NCI-H345 (cell line): ENCODE data around the gene BMI1.
"Not testable (repeated sequence)": the region's sequence is repeated elsewhere in the genome, so short reads cannot be mapped to it uniquely, and the experiment has no call there.

Source experiments
- DNase-seq: peaks from one replicate; lab custom pipeline; 2025; lab: John Stamatoyannopoulos, UW

The BMI1 gene

GRCh38 chr10:22320591-22321155 is at the start of gene BMI1:
TSS of gene BMI1 (plus strand) at chr10:22321099. CDS start at chr10:22326450, 5,351 bp downstream.
- peak; percentile 73 for DNase-seq

GRCh38 chr10:22271786-22272185 is 49.1 kb upstream of the BMI1 start:
- DNase-seq, result no peak

- DNase-seq, result no peak
Observed at GRCh38 chr10:22278441-22278782, 42.5 kb upstream of the BMI1 start.

DNA sequence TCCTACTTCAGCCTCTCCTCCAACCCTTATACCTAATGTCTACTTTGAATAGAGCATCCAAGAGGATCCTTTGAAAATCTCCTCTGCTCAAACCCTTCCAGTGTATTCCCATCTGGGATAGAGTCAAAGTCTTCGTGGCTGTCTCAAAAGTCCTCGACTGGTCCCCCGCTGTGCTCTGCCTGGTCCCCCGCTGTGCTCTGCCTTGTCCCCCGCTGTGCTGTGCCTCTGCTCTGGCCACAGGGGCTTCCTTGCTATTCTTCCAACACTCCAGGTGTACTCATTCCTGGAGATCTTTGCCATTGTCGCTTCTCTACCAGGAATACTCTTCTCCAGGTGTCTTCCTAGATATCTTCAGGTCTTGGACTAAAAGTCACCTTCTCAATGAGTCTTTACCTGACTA is 40.8 kb upstream of the BMI1 start:
- DNase-seq, result no peak

GRCh38 chr10:22285130-22285529 is 35.8 kb upstream of the BMI1 start:
- DNase-seq, result no peak

GRCh38 chr10:22293747-22294404 is 27.0 kb upstream of the BMI1 start:
- no peak for DNase-seq

DNA sequence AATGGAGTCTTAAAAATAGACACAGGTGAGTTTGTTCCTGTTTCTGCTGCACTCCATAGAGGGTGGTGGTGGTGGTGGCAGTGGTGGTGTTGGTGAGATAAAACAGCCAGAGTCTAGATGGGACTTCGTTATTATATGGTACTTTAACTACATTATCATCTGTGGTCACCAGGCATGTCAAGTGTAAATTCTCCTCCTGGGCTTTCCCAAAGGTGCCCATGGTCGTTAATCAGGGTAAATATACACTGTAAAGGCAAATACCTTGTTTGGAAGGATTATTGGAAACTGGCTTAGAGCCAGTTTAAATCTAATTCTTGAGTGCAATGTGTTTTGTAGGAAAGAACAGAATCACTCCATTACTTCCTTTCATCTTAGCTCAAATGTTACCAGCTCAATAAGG is 26.2 kb upstream of the BMI1 start:
- no peak for DNase-seq

- no peak for DNase-seq
Observed at GRCh38 chr10:22301193-22301592, 19.7 kb upstream of the BMI1 start.

DNA sequence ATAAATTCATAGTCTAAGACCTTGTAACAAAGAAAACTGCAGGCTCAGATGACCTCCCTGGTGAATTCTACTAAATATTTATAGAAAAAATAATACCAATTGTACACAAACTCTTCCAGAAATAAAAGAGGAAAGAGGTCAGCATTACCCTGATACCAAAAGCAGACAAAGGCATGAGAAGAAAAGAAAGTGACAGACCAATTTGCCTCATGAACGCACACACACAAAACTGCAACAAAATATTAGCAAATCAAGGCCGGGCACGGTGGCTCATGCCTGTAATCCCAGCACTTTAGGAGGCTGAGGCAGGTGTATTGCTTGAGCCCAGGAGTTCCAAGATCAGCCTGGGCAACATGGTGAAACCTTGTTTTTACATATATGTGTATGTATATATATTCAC is 17.4 kb upstream of the BMI1 start:
- no peak for DNase-seq

DNA sequence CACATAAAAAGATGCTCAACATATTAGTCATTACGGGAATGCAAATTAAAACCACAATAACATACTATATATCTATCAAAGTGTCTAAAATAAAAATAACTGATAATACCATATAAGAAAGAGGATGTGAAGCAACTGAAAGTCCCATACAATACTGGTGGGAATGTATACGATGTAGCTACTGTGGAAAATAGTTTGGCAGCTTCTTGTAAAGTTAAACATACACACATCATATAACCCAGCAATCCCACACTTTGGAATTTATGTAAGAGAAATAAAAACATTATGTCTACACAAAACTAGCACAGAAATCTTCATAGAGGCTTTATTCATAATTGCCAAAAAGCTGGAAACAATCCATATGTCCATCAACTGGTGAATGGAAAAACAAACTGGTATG is 15.2 kb upstream of the BMI1 start:
- DNase-seq, result no peak

DNA sequence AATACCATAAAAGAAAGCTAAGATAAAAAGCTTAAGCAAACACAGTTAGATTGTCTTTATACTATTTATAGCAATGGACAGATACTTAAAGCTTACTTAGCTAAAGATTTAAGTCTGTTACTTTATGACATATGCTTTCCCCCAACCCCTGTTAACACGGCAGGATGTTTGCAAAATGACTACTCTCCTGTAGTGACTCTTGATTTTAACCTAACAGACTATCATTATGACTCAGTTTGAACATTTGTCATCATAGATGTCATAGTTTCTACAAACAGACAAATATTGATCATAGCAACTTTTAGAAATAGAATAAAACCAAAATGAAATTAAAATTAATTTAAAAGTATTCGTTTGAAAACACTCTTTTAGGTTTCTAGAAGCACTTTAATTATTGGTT is 12.5 kb upstream of the BMI1 start:
- no peak for DNase-seq

DNA sequence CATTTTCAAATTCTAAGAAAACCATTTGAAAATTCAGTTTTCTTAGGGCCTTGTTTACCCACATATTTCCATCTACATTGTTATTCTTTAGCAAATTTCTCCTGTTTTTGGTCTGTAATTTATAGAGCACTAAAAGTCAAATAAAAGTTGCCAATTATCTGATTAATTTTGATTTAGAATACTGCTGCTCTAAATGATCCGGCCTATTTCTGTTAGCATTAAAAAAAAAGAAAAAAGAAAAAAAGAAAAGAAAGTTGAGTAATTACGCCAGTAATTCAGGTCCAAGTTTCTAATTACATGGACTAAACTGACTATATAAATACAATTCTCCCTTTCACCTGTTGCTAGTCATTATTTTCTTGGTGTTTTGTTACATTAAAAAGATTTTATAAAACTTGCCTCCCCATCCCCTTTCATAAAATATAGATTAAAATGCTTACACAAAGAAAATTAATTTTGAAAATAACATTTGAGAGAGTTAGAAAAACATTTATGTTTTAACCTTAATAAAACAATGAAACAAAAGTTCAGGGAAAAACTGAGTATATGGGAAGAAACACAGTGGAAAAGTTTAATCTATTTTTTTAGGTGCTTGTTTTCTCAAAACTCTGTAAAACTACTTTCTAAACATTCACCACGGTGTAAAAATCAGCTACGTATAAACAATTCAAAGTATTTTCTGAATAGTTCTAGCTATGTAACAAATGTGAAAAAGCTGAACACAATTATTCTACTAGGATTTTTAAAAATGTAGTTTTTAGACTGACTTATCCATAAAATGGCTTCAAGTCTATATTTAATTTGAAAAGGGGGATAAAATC is 11.5 kb upstream of the BMI1 start:
- no peak for DNase-seq

- not testable (repeated sequence) for DNase-seq
Observed at GRCh38 chr10:22310012-22310411, 10.9 kb upstream of the BMI1 start.

- DNase-seq, result no peak
Observed at GRCh38 chr10:22310928-22311327, 10.0 kb upstream of the BMI1 start.

DNA sequence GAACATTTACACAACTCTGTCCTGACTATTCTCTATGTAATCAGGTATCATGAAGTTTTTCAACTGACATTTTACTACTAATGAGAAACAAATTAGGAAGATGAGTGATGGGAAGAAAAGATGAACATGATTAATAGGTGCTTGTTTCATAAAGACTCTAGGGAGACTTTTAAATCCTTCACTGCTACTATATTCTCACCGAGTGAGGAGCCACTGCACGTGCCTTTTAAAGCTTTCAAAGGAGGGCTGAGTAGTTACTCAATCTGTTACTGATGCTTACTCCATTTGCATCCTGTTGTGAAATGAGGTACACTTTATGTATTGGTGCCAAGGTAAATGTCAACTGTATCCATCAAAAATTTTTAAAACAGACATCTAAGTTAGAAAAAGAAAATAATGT is 6.0 kb upstream of the BMI1 start:
- DNase-seq, result no peak

DNA sequence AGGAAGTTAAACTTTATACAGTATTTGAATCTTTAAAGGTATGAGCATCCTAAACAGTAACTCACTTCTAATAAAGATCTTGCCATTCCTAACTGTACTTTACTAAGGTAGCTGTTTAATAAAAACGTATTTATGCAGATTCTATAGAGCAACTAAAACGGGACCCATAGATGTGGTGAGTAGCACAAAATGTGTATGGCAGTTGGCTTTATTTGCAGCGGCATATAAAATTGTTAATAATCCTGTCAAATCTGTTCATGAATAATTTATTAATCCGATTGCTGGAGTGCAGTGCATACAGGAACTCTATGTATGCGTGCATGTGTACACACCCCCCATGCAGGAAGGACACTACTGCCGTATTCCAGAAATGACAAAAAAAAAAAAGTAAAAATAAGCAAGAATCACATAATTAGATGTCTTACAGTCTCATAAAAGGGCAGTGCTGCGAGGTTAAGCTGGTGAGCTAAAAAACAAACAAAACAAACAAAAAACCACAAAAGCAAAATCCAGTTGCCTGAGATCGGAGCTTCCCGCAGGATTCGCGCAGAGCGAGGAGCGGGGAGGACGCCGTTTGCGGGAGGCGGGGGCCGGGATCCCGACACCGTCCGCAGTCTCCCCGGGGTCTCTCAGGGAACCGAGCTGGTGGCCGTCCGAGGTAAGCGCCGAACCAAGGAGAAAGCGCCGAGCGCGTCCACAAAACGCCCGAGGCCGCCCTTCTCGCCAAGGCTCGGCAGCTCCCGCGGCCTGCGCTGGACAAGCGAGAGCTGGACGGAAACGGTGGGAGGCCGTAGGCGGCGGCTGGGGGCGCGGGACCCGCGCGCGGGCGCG is 5.2 kb upstream of the BMI1 start:
- peak; percentile 51 for DNase-seq

- peak; percentile 87 for DNase-seq
Observed at GRCh38 chr10:22316286-22317075, 4.4 kb upstream of the BMI1 start, which contains the start of gene COMMD3. TSS of gene COMMD3 (plus strand) at chr10:22316388. CDS start at chr10:22316418, 30 bp downstream.

GRCh38 chr10:22317076-22317370 is 3.9 kb upstream of the BMI1 start:
- DNase-seq, result no peak

- DNase-seq, result no peak
Observed at GRCh38 chr10:22317771-22318565, 2.9 kb upstream of the BMI1 start.

DNA sequence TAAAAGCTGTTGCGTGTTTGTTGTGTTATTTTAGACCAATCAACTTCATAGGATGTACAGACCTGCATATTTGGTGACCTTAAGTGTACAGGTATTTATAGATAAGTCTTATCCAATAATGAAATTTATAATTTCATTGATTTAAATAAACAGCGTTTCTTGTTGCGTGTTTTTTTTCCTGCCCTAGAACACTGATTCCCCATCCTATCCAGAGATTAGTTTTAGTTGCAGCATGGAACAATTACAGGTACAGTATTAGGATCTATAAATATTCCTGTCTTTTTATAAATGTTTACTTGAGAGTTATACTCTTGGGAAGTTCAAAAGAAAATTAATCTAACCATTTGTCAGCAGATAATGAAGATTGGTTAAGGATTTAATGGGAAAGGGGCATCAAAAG is 2.1 kb upstream of the BMI1 start:
- DNase-seq, result no peak

- no peak for DNase-seq
Observed at GRCh38 chr10:22319547-22319979, 1.3 kb upstream of the BMI1 start.
